HCT116 (cell line): Measurements from ENCODE around the gene PTGIS. TPM values are rescaled to one million over a fixed set of nuclear protein-coding genes. Genes with fewer than 3 reads are reported as not detected.

ENCODE experiments used
- ATAC-seq: fragments of 200-7000 bp; cut with Tn5 transposase; 2 replicates; pipeline ENCODE4 v1.9.1; 2020; ENCODE audit warnings: mild to moderate bottlenecking, moderate library complexity
- BruUV-seq: library from RNA; stranded (reverse); fragments of 400-500 nt; replicated peaks from 2 replicates; lab custom pipeline; 2021; lab: Mats Ljungman, UMichigan
- CTCF ChIA-PET: fragments of 300-600 bp; sonication (Branson Sonifier 250); formaldehyde crosslinking; loops from one replicate; lab custom pipeline; 2021; ENCODE audit warnings: antibody characterized with exemption; lab: Charles Lee
- POLR2A ChIA-PET: fragments of 300-600, 350-600 bp; sonication (Branson Sonifier 250); formaldehyde crosslinking; loops from one replicate; lab custom pipeline; 2021; ENCODE audit warnings: antibody characterized with exemption; lab: Charles Lee
- RAD21 ChIA-PET, 2 experiments: fragments of 300-600 bp; sonication (Branson Sonifier 250); formaldehyde crosslinking; loops; one replicate each; lab custom pipeline; 2023; ENCODE audit warnings: low total read pairs in 2 of 2; ENCODE audit not compliant: uncharacterized antibody in 2 of 2, unreplicated experiment in 2 of 2, low non-redundant PET in 1 of 2; lab: Charles Lee
- DNase-seq: peaks from one replicate; pipeline ENCODE4 v3.0.0-alpha.2; 2010; ENCODE audit warnings: low read depth, low spot score
- H2AFZ ChIP-seq: fragments of 200-600 bp; shearing (Covaris generic), sonication (generic); 2 replicates; pipeline ENCODE4 v1.6.1; 2017; ENCODE audit warnings: low read depth, mixed run types, mixed read lengths, antibody characterized with exemption, low read length; ENCODE audit not compliant: poor library complexity, severe bottlenecking
- H3K27ac ChIP-seq: 2 replicates; pipeline ENCODE4 v1.5.1; 2012; ENCODE audit warnings: low read depth, low read length
- H3K27me3 ChIP-seq: fragments of 200-600 bp; sonication (generic); 2 replicates; pipeline ENCODE4 v1.6.1; 2016; ENCODE audit warnings: mixed run types, low read length, mixed read lengths; ENCODE audit not compliant: insufficient read depth
- H3K36me3 ChIP-seq, 2 experiments: fragments of 200-500 bp in 1 of 2; fragments of 200-600 bp in 1 of 2; sonication (Bioruptor generic) in 1 of 2; sonication (generic) in 1 of 2; 2 replicates each; pipeline versions ENCODE4 v1.5.1 to v1.6.1; 2014 to 2016; ENCODE audit warnings: low read length in 2 of 2, inconsistent platforms in 1 of 2, mixed read lengths in 1 of 2, mixed run types in 1 of 2; ENCODE audit not compliant: insufficient read depth in 2 of 2, control insufficient read depth in 1 of 2
- H3K4me1 ChIP-seq, 2 experiments: fragments of 200-600 bp in 1 of 2; sonication (generic) in 1 of 2; 2 replicates each; pipeline versions ENCODE4 v1.5.1 to v1.6.1; 2012 to 2017; ENCODE audit warnings: low read length in 2 of 2, inconsistent platforms in 1 of 2, mild to moderate bottlenecking in 1 of 2, mixed read lengths in 1 of 2, mixed run types in 1 of 2, moderate library complexity in 1 of 2; ENCODE audit not compliant: insufficient read depth in 2 of 2, control insufficient read depth in 1 of 2
- H3K4me2 ChIP-seq: fragments of 200-600 bp; sonication (generic); 2 replicates; pipeline ENCODE4 v1.6.1; 2017; ENCODE audit warnings: mixed run types, low read length, mixed read lengths
- H3K4me3 ChIP-seq, 2 experiments: fragments of 200-600 bp in 1 of 2; sonication (generic) in 1 of 2; replicated peaks in 1 of 2; 2 replicates each; pipeline ENCODE4 v1.5.1; 2011 to 2016; ENCODE audit warnings: low read length in 2 of 2, control low read depth in 1 of 2, low read depth in 1 of 2, mild to moderate bottlenecking in 1 of 2, mixed read lengths in 1 of 2, mixed run types in 1 of 2
- H3K79me2 ChIP-seq: fragments of 200-600 bp; sonication (generic); 2 replicates; pipeline ENCODE4 v1.6.1; 2017; ENCODE audit warnings: mild to moderate bottlenecking, mixed run types, low read length, moderate library complexity, mixed read lengths; ENCODE audit not compliant: insufficient read depth
- H3K9ac ChIP-seq: fragments of 200-600 bp; sonication (generic); 2 replicates; pipeline ENCODE4 v1.6.1; 2016; ENCODE audit warnings: low read length, mixed read lengths
- H3K9me2 ChIP-seq: fragments of 200-600 bp; sonication (generic), shearing (Covaris generic); 2 replicates; pipeline ENCODE4 v1.6.1; 2017; ENCODE audit warnings: mixed run types, mild to moderate bottlenecking, moderate library complexity; ENCODE audit not compliant: insufficient read depth
- H3K9me3 ChIP-seq, 2 experiments: fragments of 200-500 bp in 1 of 2; fragments of 200-600 bp in 1 of 2; sonication (Bioruptor generic) in 1 of 2; sonication (generic) in 1 of 2; 2 replicates each; pipeline ENCODE4 v1.6.1; 2014 to 2017; ENCODE audit warnings: low read length in 2 of 2, mixed read lengths in 2 of 2, inconsistent platforms in 1 of 2, low read depth in 1 of 2, mild to moderate bottlenecking in 1 of 2, mixed run types in 1 of 2, moderate library complexity in 1 of 2; ENCODE audit not compliant: control insufficient read depth in 1 of 2, insufficient read depth in 1 of 2
- H4K20me1 ChIP-seq: fragments of 200-600 bp; sonication (generic), shearing (Covaris generic); 2 replicates; pipeline ENCODE4 v1.6.1; 2017; ENCODE audit warnings: mixed run types, mild to moderate bottlenecking, moderate library complexity; ENCODE audit not compliant: insufficient read depth
- ATF3 ChIP-seq: IDR thresholded peaks from 2 replicates; pipeline ENCODE4 v1.6.1; 2012
- CBX3 ChIP-seq: IDR thresholded peaks from 2 replicates; pipeline ENCODE4 v1.6.1; 2012; ENCODE audit warnings: low read depth
- CEBPB ChIP-seq: IDR thresholded peaks from 2 replicates; pipeline ENCODE4 v1.6.1; 2012; ENCODE audit warnings: low read depth
- CTCF ChIP-seq, 3 experiments: fragments of 200-600 bp in 1 of 3; sonication (generic) in 1 of 3; IDR thresholded peaks in 2 of 3; conservative IDR thresholded peaks in 1 of 3; 2 replicates each; pipeline ENCODE4 v1.5.1; 2012 to 2017; ENCODE audit warnings: low read depth in 2 of 3, low read length in 2 of 3, antibody characterized with exemption in 1 of 3, borderline replicate concordance in 1 of 3, control low read depth in 1 of 3, mild to moderate bottlenecking in 1 of 3, mixed read lengths in 1 of 3, mixed run types in 1 of 3, moderate library complexity in 1 of 3; ENCODE audit not compliant: insufficient read depth in 1 of 3
- JUND ChIP-seq: IDR thresholded peaks from 2 replicates; pipeline ENCODE4 v1.6.1; 2012
- MAX ChIP-seq: IDR thresholded peaks from 2 replicates; pipeline ENCODE4 v1.6.1; 2012
- POLR2A ChIP-seq: IDR thresholded peaks from 2 replicates; pipeline ENCODE4 v1.7.0; 2011; ENCODE audit warnings: borderline replicate concordance; ENCODE audit not compliant: insufficient read depth, insufficient read length; ENCODE audit errors: extremely low read depth
- POLR2AphosphoS5 ChIP-seq: IDR thresholded peaks from 2 replicates; pipeline ENCODE4 v1.6.1; 2011; ENCODE audit warnings: mild to moderate bottlenecking, low read depth, low read length, moderate library complexity
- RAD21 ChIP-seq: IDR thresholded peaks from 2 replicates; pipeline ENCODE4 v1.6.1; 2012; ENCODE audit warnings: low read depth, mild to moderate bottlenecking
- REST ChIP-seq: IDR thresholded peaks from 2 replicates; pipeline ENCODE4 v1.6.1; 2012; ENCODE audit warnings: low read depth
- SIN3A ChIP-seq: IDR thresholded peaks from 2 replicates; pipeline ENCODE4 v1.6.1; 2012; ENCODE audit warnings: low read depth
- SP1 ChIP-seq: IDR thresholded peaks from 2 replicates; pipeline ENCODE4 v1.6.1; 2012; ENCODE audit warnings: low read depth
- SRF ChIP-seq: IDR thresholded peaks from 2 replicates; pipeline ENCODE4 v1.6.1; 2012; ENCODE audit warnings: low read depth
- TCF7L2 ChIP-seq: IDR thresholded peaks from 2 replicates; pipeline ENCODE4 v1.7.0; 2011; ENCODE audit warnings: borderline replicate concordance, inconsistent platforms; ENCODE audit not compliant: insufficient read depth, insufficient read length; ENCODE audit errors: extremely low read depth
- ZBTB33 ChIP-seq: IDR thresholded peaks from 2 replicates; pipeline ENCODE4 v1.6.1; 2011; ENCODE audit warnings: mild to moderate bottlenecking, low read length, moderate library complexity; ENCODE audit not compliant: insufficient replicate concordance; ENCODE audit errors: extremely low read depth
- intact Hi-C: fragments of 100-400 bp; cut with micrococcal nuclease; formaldehyde crosslinking; loops from 2 replicates; pipeline ENCODE4 v1.10.0; 2022
- total RNA-seq: library from RNA; stranded (reverse); gene quantifications from one replicate; pipeline ENCODE4 v1.2.1, GENCODE V29; 2021; ENCODE audit not compliant: unreplicated experiment

The PTGIS gene
- total RNA-seq, 1 experiment from 2014 or later, result 0.25 TPM

- Histone ChIP-seq H3K4me2 (no peak overlapping the region), H4K20me1 (no peaks in the 10 kb centered on the region), H3K9ac (no peak overlapping the region), H3K27me3 (no peaks in the 10 kb centered on the region), H3K4me1 (no peaks in the 10 kb centered on the region)
- intact Hi-C loops, result no loop called here
- CTCF ChIA-PET, result interaction anchor here (1.0 to 2.7 kb wide), 2 partner anchors 11 to 12 kb away, joined by 3 to 9 read pairs; no protein-coding TSS in a partner anchor
- TF ChIP-seq SRF, result no peak
- TF ChIP-seq CEBPB, result no peak
- TF ChIP-seq SIN3A, result no peak
- TF ChIP-seq CTCF (IDR thresholded peaks at IDR 0.05 in 2 of 3, conservative IDR thresholded peaks at IDR 0.05 in 1 of 3; ENCODE audit: borderline replicate concordance in 1 of 3, insufficient read depth in 1 of 3, low read depth in 2 of 3, low read length in 2 of 3), result no peak
- TF ChIP-seq JUND, result no peak
- no peak for TF ChIP-seq REST
- TF ChIP-seq CBX3, result no peak
- no peak for TF ChIP-seq TCF7L2
- no peak for TF ChIP-seq RAD21
- TF ChIP-seq ATF3, result no peak
- no peak for TF ChIP-seq SP1
- no peak for TF ChIP-seq POLR2AphosphoS5
- no peak for TF ChIP-seq MAX
- no peak for TF ChIP-seq ZBTB33
- no peak for TF ChIP-seq POLR2A
- TF ChIP-seq, all 23 proteins: peak for 0
- H3K36me3 ChIP-seq, result no peaks in the 10 kb centered on the region
- H3K27ac ChIP-seq, result no peak overlapping the region
- H2AFZ ChIP-seq, result no peak overlapping the region
- ATAC-seq (no peak), DNase-seq (no peak)
- H3K4me3 ChIP-seq, result no peak overlapping the region
- POLR2A ChIA-PET, result no interaction called here
- H3K79me2 ChIP-seq, result no peaks in the 10 kb centered on the region
- H3K9me3 ChIP-seq, result no peaks in the 10 kb centered on the region
- H3K9me2 ChIP-seq, result no peaks in the 10 kb centered on the region
- BruUV-seq, result no TSS peak
- RAD21 ChIA-PET, result no interaction called here
Measured at GRCh38 chr20:49496553-49497397, 71.2 kb downstream of the PTGIS start.
